ENCODE data around the gene CARMIL1. TPM values are rescaled to one million over a fixed set of nuclear protein-coding genes. Genes with fewer than 3 reads are reported as not detected.

CARMIL1 gene
- total and polyA plus RNA-seq, 4 donors = 22.3 to 33.9 (median 31.6) TPM

DNA sequence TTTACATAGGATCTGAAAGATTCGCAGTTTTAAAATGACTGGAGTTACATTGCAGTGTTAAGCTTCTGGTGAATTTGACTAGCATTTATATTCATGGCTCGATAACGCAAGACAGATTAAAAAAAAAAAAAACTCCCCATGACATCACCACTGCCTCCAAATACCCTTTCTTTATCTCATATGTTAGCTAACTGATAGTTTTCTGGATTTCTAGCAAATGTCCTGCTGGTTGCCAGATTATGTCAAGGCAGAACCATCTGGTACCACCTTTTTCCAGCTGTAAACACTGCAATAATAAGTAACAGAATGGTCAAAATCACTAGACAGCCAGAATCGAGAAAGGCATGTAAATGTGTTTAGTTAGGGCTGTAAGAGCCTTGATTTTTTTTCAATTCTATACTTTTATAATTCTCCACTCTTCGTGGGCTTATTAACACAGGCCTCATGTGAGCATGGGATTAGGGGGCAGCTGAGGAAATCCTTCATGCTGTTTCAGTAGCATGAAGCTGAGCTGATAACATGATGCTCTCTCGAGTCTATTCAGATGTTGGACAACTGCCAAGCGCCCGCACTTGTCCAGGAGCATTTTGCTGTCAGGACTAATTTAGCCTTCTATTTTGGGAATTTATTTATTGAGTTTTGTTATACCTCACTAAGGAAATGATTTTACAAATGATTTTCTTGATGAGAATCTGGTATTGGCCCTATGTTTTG is 206.8 kb downstream of the CARMIL1 start:
- WGBS, 2 donors = 22 to 23% methylated on average over 8 of the region's 8 CpGs
- no peak for ATAC-seq (ENCODE audit: low FRiP score)
- H3K27me3 ChIP-seq (ENCODE audit: control insufficient read depth in 1 of 2, insufficient read depth in 2 of 2, low read length in 1 of 2) = no peaks in the 10 kb centered on the region
- H3K4me3 ChIP-seq (ENCODE audit: low read length in 2 of 2) = no peak overlapping the region
- peaks cover 0 to 9% of the 10 kb centered on the region in 2 donors for H3K36me3 ChIP-seq (ENCODE audit: control insufficient read depth in 1 of 2, insufficient read depth in 2 of 2, low read length in 1 of 2)
- intact Hi-C loops (cut with DNase I) = loop anchor here in 1 of 2 donors (5.0 kb wide), 1 partner anchor 209 kb away; the partner anchor contains the start of gene CARMIL1
- H3K9me3 ChIP-seq (ENCODE audit: control insufficient read depth, low read length) = no peaks in the 10 kb centered on the region
- DNase-seq = peak in 1 of 2 donors; percentile 52
- H3K27ac ChIP-seq (ENCODE audit: low read depth in 1 of 2, low read length in 2 of 2) = no peak overlapping the region
- H3K4me1 ChIP-seq (ENCODE audit: control insufficient read depth in 1 of 2, insufficient read depth in 2 of 2, low read length in 2 of 2) = peaks cover 0 to 2% of the 10 kb centered on the region in 2 donors

GRCh38 chr6:25486550-25486949 is 207.4 kb downstream of the CARMIL1 start:
- Histone ChIP-seq H3K4me1 (ENCODE audit: control insufficient read depth in 1 of 2, insufficient read depth in 2 of 2, low read length in 2 of 2) (peaks cover 0 to 2% of the 10 kb centered on the region in 2 donors), H3K9me3 (ENCODE audit: control insufficient read depth, low read length) (no peaks in the 10 kb centered on the region), H3K27me3 (ENCODE audit: control insufficient read depth in 1 of 2, insufficient read depth in 2 of 2, low read length in 1 of 2) (no peaks in the 10 kb centered on the region), H3K27ac (ENCODE audit: low read depth in 1 of 2, low read length in 2 of 2) (no peak overlapping the region), H3K4me3 (ENCODE audit: low read length in 2 of 2) (no peak overlapping the region), H3K36me3 (ENCODE audit: control insufficient read depth in 1 of 2, insufficient read depth in 2 of 2, low read length in 1 of 2) (peaks cover 0 to 9% of the 10 kb centered on the region in 2 donors)
- DNase-seq = no peak
- 72 to 73% methylated on average over 3 of the region's 3 CpGs for WGBS, 2 donors
- intact Hi-C loops (cut with DNase I) = loop anchor here in 1 of 2 donors (5.0 kb wide), 1 partner anchor 209 kb away; the partner anchor contains the start of gene CARMIL1
- no peak for ATAC-seq (ENCODE audit: low FRiP score)

- DNase-seq (no peak), ATAC-seq (ENCODE audit: low FRiP score) (no peak)
- WGBS, 2 donors = 94% methylated on average over 5 of the region's 5 CpGs
- peaks cover 0 to 2% of the 10 kb centered on the region in 2 donors for H3K4me1 ChIP-seq (ENCODE audit: control insufficient read depth in 1 of 2, insufficient read depth in 2 of 2, low read length in 2 of 2)
- H3K9me3 ChIP-seq (ENCODE audit: control insufficient read depth, low read length) = no peaks in the 10 kb centered on the region
- H3K27ac ChIP-seq (ENCODE audit: low read depth in 1 of 2, low read length in 2 of 2) = no peak overlapping the region
- H3K36me3 ChIP-seq (ENCODE audit: control insufficient read depth in 1 of 2, insufficient read depth in 2 of 2, low read length in 1 of 2) = peaks cover 0 to 9% of the 10 kb centered on the region in 2 donors
- H3K27me3 ChIP-seq (ENCODE audit: control insufficient read depth in 1 of 2, insufficient read depth in 2 of 2, low read length in 1 of 2) = no peaks in the 10 kb centered on the region
- intact Hi-C loops (cut with DNase I) = loop anchor here in 1 of 2 donors (5.0 kb wide), 1 partner anchor 210 kb away; the partner anchor contains the start of gene CARMIL1
- H3K4me3 ChIP-seq (ENCODE audit: low read length in 2 of 2) = no peak overlapping the region
Measured at GRCh38 chr6:25487012-25487411, 207.8 kb downstream of the CARMIL1 start.

- ATAC-seq (ENCODE audit: low FRiP score) = no peak
- H3K4me1 ChIP-seq (ENCODE audit: control insufficient read depth in 1 of 2, insufficient read depth in 2 of 2, low read length in 2 of 2) = peaks cover 0 to 2% of the 10 kb centered on the region in 2 donors
- no peaks in the 10 kb centered on the region for H3K9me3 ChIP-seq (ENCODE audit: control insufficient read depth, low read length)
- peaks cover 0 to 9% of the 10 kb centered on the region in 2 donors for H3K36me3 ChIP-seq (ENCODE audit: control insufficient read depth in 1 of 2, insufficient read depth in 2 of 2, low read length in 1 of 2)
- no peak for DNase-seq
- no peak overlapping the region for H3K4me3 ChIP-seq (ENCODE audit: low read length in 2 of 2)
- WGBS, 2 donors = 95 to 98% methylated on average over 3 of the region's 3 CpGs
- H3K27me3 ChIP-seq (ENCODE audit: control insufficient read depth in 1 of 2, insufficient read depth in 2 of 2, low read length in 1 of 2) = no peaks in the 10 kb centered on the region
- H3K27ac ChIP-seq (ENCODE audit: low read depth in 1 of 2, low read length in 2 of 2) = no peak overlapping the region
- intact Hi-C loops (cut with DNase I) = loop anchor here in 1 of 2 donors (5.0 kb wide), 1 partner anchor 211 kb away; the partner anchor contains the start of gene CARMIL1
Measured at GRCh38 chr6:25488156-25488555, 209.0 kb downstream of the CARMIL1 start.

DNA sequence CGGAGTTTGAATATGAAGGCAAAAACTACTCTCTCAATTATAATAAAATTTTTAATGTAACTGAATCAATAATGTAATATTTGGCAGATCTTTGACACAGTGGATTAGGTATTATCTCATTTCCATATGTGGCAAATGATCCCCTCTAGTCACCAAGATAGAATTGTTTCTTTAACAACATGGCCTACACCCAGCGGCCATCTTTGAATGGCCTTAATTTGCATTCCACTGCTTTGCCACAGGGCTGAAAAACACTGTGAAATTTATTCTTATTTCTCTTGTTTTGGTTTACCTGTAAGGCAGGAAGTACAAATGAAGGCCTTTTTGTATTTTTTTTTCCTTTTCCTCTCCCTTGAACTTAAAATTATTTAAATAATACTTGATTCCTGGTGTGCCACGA is 210.2 kb downstream of the CARMIL1 start:
- Histone ChIP-seq H3K4me3 (ENCODE audit: low read length in 2 of 2) (no peak overlapping the region), H3K27ac (ENCODE audit: low read depth in 1 of 2, low read length in 2 of 2) (no peak overlapping the region), H3K27me3 (ENCODE audit: control insufficient read depth in 1 of 2, insufficient read depth in 2 of 2, low read length in 1 of 2) (no peaks in the 10 kb centered on the region), H3K4me1 (ENCODE audit: control insufficient read depth in 1 of 2, insufficient read depth in 2 of 2, low read length in 2 of 2) (peaks cover 0 to 2% of the 10 kb centered on the region in 2 donors), H3K36me3 (ENCODE audit: control insufficient read depth in 1 of 2, insufficient read depth in 2 of 2, low read length in 1 of 2) (peaks cover 3 to 7% of the 10 kb centered on the region in 2 donors), H3K9me3 (ENCODE audit: control insufficient read depth, low read length) (no peaks in the 10 kb centered on the region)
- DNase-seq (no peak), ATAC-seq (ENCODE audit: low FRiP score) (no peak)
- 62 to 69% methylated on average over 3 of the region's 3 CpGs for WGBS, 2 donors
- intact Hi-C loops (cut with DNase I) = loop anchor here in 1 of 2 donors (5.0 kb wide), 1 partner anchor 212 kb away; the partner anchor contains the start of gene CARMIL1

GRCh38 chr6:25490018-25490801 is 211.0 kb downstream of the CARMIL1 start:
- H3K4me3 ChIP-seq (ENCODE audit: low read length in 2 of 2) = no peak overlapping the region
- H3K9me3 ChIP-seq (ENCODE audit: control insufficient read depth, low read length) = no peaks in the 10 kb centered on the region
- WGBS, 2 donors = 32 to 41% methylated on average over 9 of the region's 9 CpGs
- ATAC-seq (ENCODE audit: low FRiP score) (peak; percentile 87), DNase-seq (peak; percentile 82 to 83)
- H3K27ac ChIP-seq (ENCODE audit: low read depth in 1 of 2, low read length in 2 of 2) = no peak overlapping the region
- H3K36me3 ChIP-seq (ENCODE audit: control insufficient read depth in 1 of 2, insufficient read depth in 2 of 2, low read length in 1 of 2) = peaks cover 3 to 7% of the 10 kb centered on the region in 2 donors
- intact Hi-C loops (cut with DNase I) = loop anchor here in 1 of 2 donors (2.0 kb wide), 2 partner anchors 211 to 223 kb away; partner anchors contain the start of gene CARMIL1
- H3K4me1 ChIP-seq (ENCODE audit: control insufficient read depth in 1 of 2, insufficient read depth in 2 of 2, low read length in 2 of 2) = peaks cover 0 to 2% of the 10 kb centered on the region in 2 donors
- no peaks in the 10 kb centered on the region for H3K27me3 ChIP-seq (ENCODE audit: control insufficient read depth in 1 of 2, insufficient read depth in 2 of 2, low read length in 1 of 2)

DNA sequence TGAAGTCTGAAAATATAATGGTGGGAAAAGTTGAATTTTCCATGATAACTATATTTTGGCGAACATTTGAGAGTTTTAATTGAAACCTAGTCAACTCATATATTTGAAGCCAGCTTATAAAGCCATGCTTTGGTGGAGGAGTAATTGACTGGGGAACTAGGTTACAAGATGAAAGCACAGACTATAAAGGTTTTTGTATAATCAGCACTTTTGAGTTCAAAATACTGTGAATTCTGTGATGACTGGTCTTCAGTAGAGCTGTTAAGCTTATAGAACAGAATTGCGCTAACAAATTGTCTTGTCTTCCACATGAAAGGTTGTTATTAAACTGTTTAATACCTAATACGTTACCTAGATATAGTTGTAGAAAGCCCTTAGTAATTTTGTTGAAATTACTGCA is 213.8 kb downstream of the CARMIL1 start:
- Histone ChIP-seq H3K4me1 (ENCODE audit: control insufficient read depth in 1 of 2, insufficient read depth in 2 of 2, low read length in 2 of 2) (no peaks in the 10 kb centered on the region), H3K27me3 (ENCODE audit: control insufficient read depth in 1 of 2, insufficient read depth in 2 of 2, low read length in 1 of 2) (no peaks in the 10 kb centered on the region), H3K4me3 (ENCODE audit: low read length in 2 of 2) (no peak overlapping the region), H3K9me3 (ENCODE audit: control insufficient read depth, low read length) (no peaks in the 10 kb centered on the region), H3K27ac (ENCODE audit: low read depth in 1 of 2, low read length in 2 of 2) (no peak overlapping the region), H3K36me3 (ENCODE audit: control insufficient read depth in 1 of 2, insufficient read depth in 2 of 2, low read length in 1 of 2) (peaks cover 3 to 7% of the 10 kb centered on the region in 2 donors)
- intact Hi-C loops (cut with DNase I) = no loop called here
- DNase-seq (no peak), ATAC-seq (ENCODE audit: low FRiP score) (no peak)
- WGBS, 2 donors = 86 to 98% methylated on average over 3 of the region's 3 CpGs

GRCh38 chr6:25494469-25494868 is 215.3 kb downstream of the CARMIL1 start:
- intact Hi-C loops (cut with DNase I) = no loop called here
- DNase-seq (no peak), ATAC-seq (ENCODE audit: low FRiP score) (no peak)
- Histone ChIP-seq H3K27me3 (ENCODE audit: control insufficient read depth in 1 of 2, insufficient read depth in 2 of 2, low read length in 1 of 2) (no peaks in the 10 kb centered on the region), H3K36me3 (ENCODE audit: control insufficient read depth in 1 of 2, insufficient read depth in 2 of 2, low read length in 1 of 2) (peaks cover 3 to 7% of the 10 kb centered on the region in 2 donors), H3K4me3 (ENCODE audit: low read length in 2 of 2) (no peak overlapping the region), H3K4me1 (ENCODE audit: control insufficient read depth in 1 of 2, insufficient read depth in 2 of 2, low read length in 2 of 2) (peaks cover 0 to 1% of the 10 kb centered on the region in 2 donors), H3K9me3 (ENCODE audit: control insufficient read depth, low read length) (no peaks in the 10 kb centered on the region), H3K27ac (ENCODE audit: low read depth in 1 of 2, low read length in 2 of 2) (no peak overlapping the region)
- 91 to 93% methylated on average over 1 of the region's 1 CpG for WGBS, 2 donors

All from aorta (tissue), 5 donors.